Stimulated activated CD8-positive, alpha-beta memory T cell treated with anti-CD3 and anti-CD28 coated beads, Interleukin-15, amount 100 ng/mL, for 1 hour (primary cell): ENCODE data around the gene USP6NL.
"Not testable (repeated sequence)": the region's sequence is repeated elsewhere in the genome, so short reads cannot be mapped to it uniquely, and the experiment has no call there.

Source experiments
- DNase-seq: peaks from one replicate; pipeline ENCODE4 v3.0.0-alpha.2; 2020; ENCODE audit warnings: low read depth

Gene USP6NL

GRCh38 chr10:11515596-11516430 lies 95.6 kb downstream of the USP6NL start:
- DNase-seq: no peak

GRCh38 chr10:11513727-11514126 lies 97.7 kb downstream of the USP6NL start:
- DNase-seq: no peak

- DNase-seq: no peak
Observed at GRCh38 chr10:11512596-11512995, 98.9 kb downstream of the USP6NL start.

- no peak for DNase-seq
Observed at GRCh38 chr10:11511321-11511720, 100.1 kb downstream of the USP6NL start.

GRCh38 chr10:11510736-11511135 lies 100.7 kb downstream of the USP6NL start:
- DNase-seq: no peak

GRCh38 chr10:11510281-11510680 lies 101.2 kb downstream of the USP6NL start:
- DNase-seq: no peak

GRCh38 chr10:11509036-11509435 lies 102.4 kb downstream of the USP6NL start:
- no peak for DNase-seq

GRCh38 chr10:11506247-11506789 lies 105.1 kb downstream of the USP6NL start:
- no peak for DNase-seq

- DNase-seq: no peak
Observed at GRCh38 chr10:11505639-11506038, 105.8 kb downstream of the USP6NL start.

- no peak for DNase-seq
Observed at GRCh38 chr10:11504566-11505285, 106.7 kb downstream of the USP6NL start.

GRCh38 chr10:11501600-11501999 lies 109.8 kb downstream of the USP6NL start:
- no peak for DNase-seq

GRCh38 chr10:11499425-11500071 lies 111.9 kb downstream of the USP6NL start:
- DNase-seq: no peak

GRCh38 chr10:11498399-11498798 lies 113.1 kb downstream of the USP6NL start:
- DNase-seq: no peak

- not testable (repeated sequence) for DNase-seq
Observed at GRCh38 chr10:11494923-11495322, 116.5 kb downstream of the USP6NL start.

GRCh38 chr10:11493646-11494045 lies 117.8 kb downstream of the USP6NL start:
- DNase-seq: no peak

- no peak for DNase-seq
Observed at GRCh38 chr10:11491087-11491486, 120.4 kb downstream of the USP6NL start.

- DNase-seq: no peak
Observed at GRCh38 chr10:11489591-11489990, 121.9 kb downstream of the USP6NL start.

GRCh38 chr10:11488126-11488525 lies 123.3 kb downstream of the USP6NL start:
- DNase-seq: no peak

GRCh38 chr10:11483201-11484148 lies 128.0 kb downstream of the USP6NL start:
- DNase-seq: no peak

GRCh38 chr10:11482306-11482705 lies 129.1 kb downstream of the USP6NL start:
- no peak for DNase-seq

GRCh38 chr10:11480687-11481086 lies 130.8 kb downstream of the USP6NL start:
- DNase-seq: no peak
